AG04450 (cell line): ENCODE results near the gene ASIC3. TPM values are rescaled to one million over a fixed set of nuclear protein-coding genes. Genes with fewer than 3 reads are reported as not detected.

Source experiments
- CTCF ChIA-PET: fragments of 300-600, 350-600 bp; formaldehyde crosslinking; extraction: SDS; loops from one replicate; lab custom pipeline; 2022; ENCODE audit warnings: antibody characterized with exemption, inconsistent platforms; lab: Charles Lee
- POLR2A ChIA-PET: fragments of 350-600 bp; formaldehyde crosslinking; extraction: SDS; loops from one replicate; lab custom pipeline; 2021; ENCODE audit warnings: antibody characterized with exemption, inconsistent platforms; lab: Yijun Ruan, JAX
- DNase-seq: peaks from one replicate; pipeline ENCODE4 v3.0.0-alpha.2; 2011; ENCODE audit warnings: low read depth, low spot score
- H3K27ac ChIP-seq: one replicate; pipeline ENCODE4 v1.5.1; 2012; ENCODE audit warnings: low read depth, low read length, control low read depth
- H3K27me3 ChIP-seq: one replicate; pipeline ENCODE4 v1.6.0; 2012; ENCODE audit warnings: low read length; ENCODE audit not compliant: control insufficient read depth, insufficient read depth
- H3K4me3 ChIP-seq: 2 replicates; pipeline ENCODE4 v1.5.1; 2011; ENCODE audit warnings: mild to moderate bottlenecking, low read depth, low read length, control low read depth
- H3K9me3 ChIP-seq: 2 replicates; pipeline ENCODE4 v1.5.1; 2012; ENCODE audit warnings: low read length; ENCODE audit not compliant: control insufficient read depth, insufficient read depth
- polyA plus RNA-seq: library from polyadenylated mRNA; depleted of rRNA; stranded (reverse); fragments of >200 nt; gene quantifications from 2 replicates; pipeline ENCODE4 v1.2.3, GENCODE V29; 2011
- TF ChIP-seq, protein P1 (sequence below): IDR thresholded peaks from 2 replicates; pipeline ENCODE4 v1.5.1; 2011; ENCODE audit warnings: low read depth, low read length, control low read depth, inconsistent platforms

Gene ASIC3
- polyA plus RNA-seq, 1 experiment, result 0.07 TPM

DNA sequence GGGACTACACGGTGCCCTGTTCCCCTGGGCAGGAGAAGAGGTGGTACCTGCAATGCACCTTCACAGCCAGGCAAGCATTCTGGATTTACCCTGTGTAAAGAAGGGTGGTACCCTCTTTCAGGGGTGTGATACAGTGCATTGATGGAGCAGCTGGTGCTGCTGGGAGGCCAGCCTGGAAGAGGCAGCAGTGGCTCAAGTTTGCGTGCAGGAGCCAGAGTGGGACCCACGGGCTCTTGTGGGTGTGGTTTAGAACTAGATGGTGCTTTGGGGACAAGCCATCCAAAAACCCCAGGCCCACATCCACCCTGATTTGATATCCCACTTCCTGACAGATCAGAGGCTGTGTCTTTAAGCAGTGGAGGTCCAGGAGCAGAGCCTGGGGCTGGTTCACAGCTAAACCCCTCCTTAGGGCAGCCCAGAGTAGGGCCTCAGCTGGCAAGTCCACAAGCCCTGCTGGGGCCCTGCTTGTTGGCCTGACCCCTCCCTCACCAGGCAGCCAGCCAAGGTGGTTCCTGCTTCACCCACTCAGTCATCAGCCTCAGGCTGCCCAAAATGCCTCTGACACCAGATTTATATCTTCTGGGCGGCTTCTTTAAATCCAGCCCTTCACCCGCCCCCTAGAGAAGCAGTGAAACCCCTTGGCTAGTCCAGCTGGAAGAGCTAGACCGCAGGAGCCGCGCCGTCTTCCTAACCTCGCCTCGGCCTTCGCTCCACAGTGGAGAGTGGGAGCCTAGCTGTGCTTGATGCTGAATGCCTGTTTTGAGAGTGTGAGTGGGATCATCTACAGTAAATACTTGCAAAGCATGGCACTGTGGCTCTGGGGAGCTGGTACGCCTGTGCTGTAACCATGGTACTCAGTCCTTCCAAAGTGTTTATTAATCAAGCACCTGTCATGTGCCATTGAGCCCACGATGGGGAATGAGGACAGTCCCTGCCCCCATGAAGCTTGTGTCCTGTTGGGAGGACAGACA, 1.4 kb upstream of the ASIC3 start:
- Histone ChIP-seq H3K27ac (no peak overlapping the region), H3K9me3 (no peaks in the 10 kb centered on the region; the same call in 1 of the 2 replicates), H3K4me3 (no peak overlapping the region), H3K27me3 (peaks cover 5% of the 10 kb centered on the region)
- no peak for DNase-seq
- CTCF ChIA-PET, result no interaction called here
- POLR2A ChIA-PET, result interaction anchor here (0.6 to 1.2 kb wide), 3 partner anchors 11 to 33 kb away, joined by 3 read pairs; partner anchors contain the start of gene CDK5
- TF ChIP-seq, protein P1, sequence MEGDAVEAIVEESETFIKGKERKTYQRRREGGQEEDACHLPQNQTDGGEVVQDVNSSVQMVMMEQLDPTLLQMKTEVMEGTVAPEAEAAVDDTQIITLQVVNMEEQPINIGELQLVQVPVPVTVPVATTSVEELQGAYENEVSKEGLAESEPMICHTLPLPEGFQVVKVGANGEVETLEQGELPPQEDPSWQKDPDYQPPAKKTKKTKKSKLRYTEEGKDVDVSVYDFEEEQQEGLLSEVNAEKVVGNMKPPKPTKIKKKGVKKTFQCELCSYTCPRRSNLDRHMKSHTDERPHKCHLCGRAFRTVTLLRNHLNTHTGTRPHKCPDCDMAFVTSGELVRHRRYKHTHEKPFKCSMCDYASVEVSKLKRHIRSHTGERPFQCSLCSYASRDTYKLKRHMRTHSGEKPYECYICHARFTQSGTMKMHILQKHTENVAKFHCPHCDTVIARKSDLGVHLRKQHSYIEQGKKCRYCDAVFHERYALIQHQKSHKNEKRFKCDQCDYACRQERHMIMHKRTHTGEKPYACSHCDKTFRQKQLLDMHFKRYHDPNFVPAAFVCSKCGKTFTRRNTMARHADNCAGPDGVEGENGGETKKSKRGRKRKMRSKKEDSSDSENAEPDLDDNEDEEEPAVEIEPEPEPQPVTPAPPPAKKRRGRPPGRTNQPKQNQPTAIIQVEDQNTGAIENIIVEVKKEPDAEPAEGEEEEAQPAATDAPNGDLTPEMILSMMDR, result no peak

DNA sequence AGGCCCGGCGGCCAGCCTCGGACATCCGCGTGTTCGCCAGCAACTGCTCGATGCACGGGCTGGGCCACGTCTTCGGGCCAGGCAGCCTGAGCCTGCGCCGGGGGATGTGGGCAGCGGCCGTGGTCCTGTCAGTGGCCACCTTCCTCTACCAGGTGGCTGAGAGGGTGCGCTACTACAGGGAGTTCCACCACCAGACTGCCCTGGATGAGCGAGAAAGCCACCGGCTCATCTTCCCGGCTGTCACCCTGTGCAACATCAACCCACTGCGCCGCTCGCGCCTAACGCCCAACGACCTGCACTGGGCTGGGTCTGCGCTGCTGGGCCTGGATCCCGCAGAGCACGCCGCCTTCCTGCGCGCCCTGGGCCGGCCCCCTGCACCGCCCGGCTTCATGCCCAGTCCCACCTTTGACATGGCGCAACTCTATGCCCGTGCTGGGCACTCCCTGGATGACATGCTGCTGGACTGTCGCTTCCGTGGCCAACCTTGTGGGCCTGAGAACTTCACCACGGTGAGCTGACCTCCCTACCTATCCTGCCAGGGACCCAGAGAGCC, 656 bp downstream of the ASIC3 start:
- ChIA-PET CTCF (interaction anchor here (1.1 to 1.8 kb wide), 2 partner anchors 14 to 31 kb away, joined by 3 to 4 read pairs; no protein-coding TSS in a partner anchor), POLR2A (no interaction called here)
- H3K27me3 ChIP-seq, result peaks cover 5% of the 10 kb centered on the region
- H3K4me3 ChIP-seq, result no peak overlapping the region
- TF ChIP-seq, protein P1, result no peak
- DNase-seq, result no peak
- H3K27ac ChIP-seq, result no peak overlapping the region
- H3K9me3 ChIP-seq, result no peaks in the 10 kb centered on the region; the same call in 1 of the 2 replicates

DNA sequence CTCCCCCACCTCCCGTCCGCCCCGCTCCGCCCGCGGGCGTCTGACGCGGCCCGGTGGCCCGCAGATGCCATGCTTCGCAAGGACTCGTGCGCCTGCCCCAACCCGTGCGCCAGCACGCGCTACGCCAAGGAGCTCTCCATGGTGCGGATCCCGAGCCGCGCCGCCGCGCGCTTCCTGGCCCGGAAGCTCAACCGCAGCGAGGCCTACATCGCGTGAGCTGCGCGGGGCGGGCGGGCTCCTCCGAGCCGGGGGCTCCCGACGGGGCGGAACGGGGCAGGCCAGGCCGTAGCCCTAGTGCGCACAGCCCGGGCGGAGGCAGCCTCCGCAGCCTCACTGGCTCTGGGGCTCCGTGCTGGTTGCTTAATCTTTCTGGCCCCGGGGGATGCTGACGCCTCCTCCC, 2.8 kb downstream of the ASIC3 start:
- CTCF ChIA-PET, result interaction anchor here (1.3 to 1.8 kb wide), 2 partner anchors 33 to 60 kb away, joined by 3 to 4 read pairs; no protein-coding TSS in a partner anchor

DNA sequence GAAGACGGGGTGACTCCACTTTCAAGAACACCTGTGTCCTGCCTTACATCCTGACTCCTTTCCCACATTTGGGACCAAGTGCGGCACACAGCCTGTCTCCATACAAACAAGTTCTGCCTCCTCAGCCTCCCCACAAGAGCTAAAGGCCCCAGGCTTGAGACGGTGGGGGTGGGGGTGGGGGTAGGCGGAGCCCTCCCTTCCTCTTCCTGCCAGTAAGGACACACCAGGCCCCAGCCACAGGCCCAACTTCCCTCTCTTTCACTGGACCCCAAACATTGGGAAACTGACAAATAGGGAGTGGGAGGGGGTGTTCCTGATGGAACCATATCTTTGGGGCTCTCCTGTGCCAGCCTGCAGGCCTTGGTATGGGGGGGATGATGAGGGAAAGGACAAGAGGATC, 4.8 kb downstream of the ASIC3 start:
- no peaks in the 10 kb centered on the region; the same call in 1 of the 2 replicates for H3K9me3 ChIP-seq
- H3K27me3 ChIP-seq, result peaks cover 5% of the 10 kb centered on the region
- CTCF ChIA-PET, result no interaction called here
- TF ChIP-seq, protein P1, result no peak
- no peak for DNase-seq
- no peak overlapping the region for H3K4me3 ChIP-seq
- H3K27ac ChIP-seq, result no peak overlapping the region
- POLR2A ChIA-PET, result no interaction called here

More for the DNA sequence above, 2.8 kb downstream of the ASIC3 start:
- H3K27ac ChIP-seq, result no peak overlapping the region
- H3K9me3 ChIP-seq, result no peaks in the 10 kb centered on the region; the same call in 1 of the 2 replicates
- peaks cover 5% of the 10 kb centered on the region for H3K27me3 ChIP-seq
- TF ChIP-seq, protein P1, result no peak
- H3K4me3 ChIP-seq, result no peak overlapping the region
- POLR2A ChIA-PET, result interaction anchor here (0.6 kb wide), 1 partner anchor 20 kb away, joined by 3 read pairs; no protein-coding TSS in a partner anchor
- DNase-seq, result no peak
